Smooth muscle cell (in vitro differentiated cells): ENCODE data around the gene CRYAB. TPM values are rescaled to one million over a fixed set of nuclear protein-coding genes. Genes with fewer than 3 reads are reported as not detected.

ENCODE experiments used
- DNase-seq: peaks from one replicate; lab custom pipeline; 2025; ENCODE audit not compliant: unreplicated experiment; lab: John Stamatoyannopoulos, UW
- H2AFZ ChIP-seq: fragments of 200-600 bp; sonication (generic); 2 replicates; pipeline ENCODE4 v1.6.0; 2016; ENCODE audit warnings: antibody characterized with exemption, low read depth, mild to moderate bottlenecking
- H3F3A ChIP-seq: fragments of 200-600 bp; sonication (generic); 2 replicates; pipeline ENCODE4 v1.6.0; 2017; ENCODE audit warnings: antibody characterized with exemption, low read depth
- H3K27ac ChIP-seq: fragments of 200-600 bp; sonication (generic); 2 replicates; pipeline ENCODE4 v1.5.1; 2016; ENCODE audit warnings: low read depth, mild to moderate bottlenecking
- H3K27me3 ChIP-seq: fragments of 200-600 bp; sonication (generic); 2 replicates; pipeline ENCODE4 v1.6.1; 2016; ENCODE audit warnings: low read depth, mild to moderate bottlenecking
- H3K36me3 ChIP-seq: fragments of 200-600 bp; sonication (generic); 2 replicates; pipeline ENCODE4 v1.5.1; 2016; ENCODE audit warnings: low read depth
- H3K4me1 ChIP-seq: fragments of 200-600 bp; sonication (generic); 2 replicates; pipeline ENCODE4 v1.5.1; 2016; ENCODE audit warnings: low read depth
- H3K4me2 ChIP-seq: fragments of 200-600 bp; sonication (generic); 2 replicates; pipeline ENCODE4 v1.6.0; 2016; ENCODE audit warnings: mild to moderate bottlenecking
- H3K4me3 ChIP-seq: fragments of 200-600 bp; sonication (generic); 2 replicates; pipeline ENCODE4 v1.5.1; 2016; ENCODE audit warnings: mild to moderate bottlenecking
- H3K79me2 ChIP-seq: fragments of 200-600 bp; sonication (generic); 2 replicates; pipeline ENCODE4 v1.6.0; 2016; ENCODE audit warnings: low read depth, mild to moderate bottlenecking
- H3K9ac ChIP-seq: fragments of 200-600 bp; sonication (generic); 2 replicates; pipeline ENCODE4 v1.6.0; 2016; ENCODE audit warnings: low read depth
- H3K9me3 ChIP-seq: fragments of 200-600 bp; sonication (generic); replicated peaks from 2 replicates; pipeline ENCODE4 v1.5.1; 2016; ENCODE audit warnings: low read depth
- H4K20me1 ChIP-seq: fragments of 200-600 bp; sonication (generic); 2 replicates; pipeline ENCODE4 v1.6.0; 2016; ENCODE audit warnings: low read depth
- CTCF ChIP-seq: fragments of 200-600 bp; sonication (generic); IDR thresholded peaks from 2 replicates; pipeline ENCODE4 v1.5.1; 2017; ENCODE audit warnings: borderline replicate concordance, mild to moderate bottlenecking, antibody characterized with exemption; ENCODE audit not compliant: insufficient read depth, poor library complexity, severe bottlenecking
- WGBS: methylation state at CpG from one replicate; pipeline ENCODE4 v1.1.7; 2016; ENCODE audit warnings: low lambda C conversion rate; 5-methylcytosine and 5-hydroxymethylcytosine counted together
- polyA plus RNA-seq: library from polyadenylated mRNA; unstranded; fragments of >200 nt; fragmentation: Nextera tagmentation; extraction: Ambion mirVana; gene quantifications from 2 replicates; pipeline ENCODE4 v1.2.1, GENCODE V29; 2016
- total RNA-seq: library from RNA; depleted of rRNA; stranded (reverse); fragments of >200 nt; gene quantifications from 2 replicates; pipeline ENCODE4 v1.2.3, GENCODE V29; 2014

Gene CRYAB
- total and polyA plus RNA-seq, 2 experiments from 2014 or later: 47.4 to 97.4 TPM

DNA sequence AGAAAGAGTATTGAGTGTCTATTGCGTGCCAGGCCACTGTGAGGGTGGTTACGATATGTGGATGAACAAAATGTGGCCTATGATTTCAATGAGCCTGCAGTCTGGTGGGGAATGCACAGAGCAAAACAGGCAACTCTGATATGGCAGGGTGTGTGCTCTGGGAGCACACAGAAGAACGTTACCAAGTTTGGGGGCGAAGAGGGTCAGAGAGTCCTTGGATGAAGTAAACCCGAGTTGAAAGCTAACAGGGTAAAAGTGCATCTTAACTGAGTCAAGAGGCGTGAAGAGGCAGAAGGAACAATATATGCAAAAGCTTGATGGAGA is 32.0 kb downstream of the CRYAB start:
- no peaks in the 10 kb centered on the region for H3F3A ChIP-seq
- DNase-seq: no peak
- peak overlapping the region; percentile 96 for H3K9ac ChIP-seq
- peak overlapping the region; percentile 93 for H3K4me2 ChIP-seq
- H3K4me1 ChIP-seq: peaks cover 8% of the 10 kb centered on the region
- TF ChIP-seq CTCF: no peak
- peak overlapping the region; percentile 87 for H2AFZ ChIP-seq
- H3K9me3 ChIP-seq: no peaks in the 10 kb centered on the region
- H3K27me3 ChIP-seq: no peaks in the 10 kb centered on the region
- no peaks in the 10 kb centered on the region for H3K36me3 ChIP-seq
- H4K20me1 ChIP-seq: no peaks in the 10 kb centered on the region
- WGBS: 73% methylated on average over 6 of the region's 6 CpGs
- H3K27ac ChIP-seq: peak overlapping the region; percentile 98
- no peaks in the 10 kb centered on the region for H3K79me2 ChIP-seq
- H3K4me3 ChIP-seq: peak overlapping the region; percentile 63

GRCh38 chr11:111878849-111879636 is 32.5 kb downstream of the CRYAB start, which contains the start of the genes CFAP68 and FDXACB1:
TSS of gene CFAP68 (plus strand) at chr11:111879541. CDS start at chr11:111879561, 20 bp downstream.
TSS of gene FDXACB1 (minus strand) at chr11:111879165. CDS start at chr11:111879132, 33 bp downstream.
- under 1% methylated on average over 53 of the region's 55 CpGs for WGBS
- peak within 1 kb of the TSS; percentile 96 for H3K9ac ChIP-seq
- peak within 1 kb of the TSS; percentile 93 for H3K4me2 ChIP-seq
- peak; percentile 95 for TF ChIP-seq CTCF
- H3F3A ChIP-seq: no peaks in the 10 kb centered on the region
- H4K20me1 ChIP-seq: no peaks in the 10 kb centered on the region
- peak within 1 kb of the TSS; percentile 63 for H3K4me3 ChIP-seq
- H3K36me3 ChIP-seq: no peaks in the 10 kb centered on the region
- H3K9me3 ChIP-seq: no peaks in the 10 kb centered on the region
- H3K27ac ChIP-seq: peak within 1 kb of the TSS; percentile 98
- peaks cover 8% of the 10 kb centered on the region for H3K4me1 ChIP-seq
- DNase-seq: peak; percentile 83
- no peaks in the 10 kb centered on the region for H3K79me2 ChIP-seq
- peak within 1 kb of the TSS; percentile 87 for H2AFZ ChIP-seq
- no peaks in the 10 kb centered on the region for H3K27me3 ChIP-seq

GRCh38 chr11:111878385-111878848 is 33.2 kb downstream of the CRYAB start:
- Histone ChIP-seq H3K27me3 (no peaks in the 10 kb centered on the region), H3K36me3 (no peaks in the 10 kb centered on the region), H3K4me3 (peak overlapping the region; percentile 63), H4K20me1 (no peaks in the 10 kb centered on the region), H3K4me1 (peaks cover 8% of the 10 kb centered on the region), H3K4me2 (peak overlapping the region; percentile 92), H3K9me3 (no peaks in the 10 kb centered on the region), H3F3A (no peaks in the 10 kb centered on the region), H3K9ac (peak overlapping the region; percentile 96), H3K79me2 (no peaks in the 10 kb centered on the region), H2AFZ (peak overlapping the region; percentile 87), H3K27ac (peak overlapping the region; percentile 98)
- TF ChIP-seq CTCF: no peak
- 2% methylated on average over 13 of the region's 13 CpGs for WGBS
- no peak for DNase-seq
